Adrenal gland (tissue), 5 donors: ENCODE measurements around the gene DNAH11.
"Not testable (repeated sequence)": the region's sequence is repeated elsewhere in the genome, so short reads cannot be mapped to it uniquely, and the experiment has no call there.

Experiments
- POLR2A ChIP-seq, 2 donors: fragments of 450-650 bp; IDR thresholded peaks; one replicate each; pipeline ENCODE4 v1.6.1; 2017; ENCODE audit warnings: antibody characterized with exemption in 2 of 2, mild to moderate bottlenecking in 2 of 2, moderate library complexity in 1 of 2
- TF ChIP-seq, protein P1 (sequence below), 6 experiments: fragments of 450-650 bp in 4 of 6; fragments of 200-600 bp in 2 of 6; sonication (generic) in 1 of 6; IDR thresholded peaks; 1 replicate in 5 of 6; 2 replicates in 1 of 6; pipeline versions ENCODE4 v1.5.1 to v1.8.0; 2016 to 2021; ENCODE audit warnings: antibody characterized with exemption in 6 of 6, mild to moderate bottlenecking in 2 of 6, moderate library complexity in 1 of 6
- donor health status: DM: no; HTN: no; CAD: no.

DNA sequence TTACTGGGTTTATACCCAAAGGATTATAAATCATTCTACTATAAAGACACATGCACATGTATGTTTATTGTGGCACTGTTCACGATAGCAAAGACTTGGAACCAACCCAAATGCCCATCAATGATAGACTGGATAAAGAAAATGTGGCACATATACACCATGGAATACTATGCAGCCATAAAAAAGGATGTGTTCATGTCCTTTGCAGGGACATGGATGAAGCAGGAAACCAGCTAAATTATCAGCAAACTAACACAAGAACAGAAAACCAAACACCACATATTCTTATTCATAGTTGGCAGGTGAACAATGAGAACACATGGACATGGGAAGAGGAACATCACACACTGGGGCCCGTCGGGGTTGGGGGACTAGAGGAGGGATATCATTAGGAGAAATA, 390.5 kb downstream of the DNAH11 start:
- TF ChIP-seq, protein P1, sequence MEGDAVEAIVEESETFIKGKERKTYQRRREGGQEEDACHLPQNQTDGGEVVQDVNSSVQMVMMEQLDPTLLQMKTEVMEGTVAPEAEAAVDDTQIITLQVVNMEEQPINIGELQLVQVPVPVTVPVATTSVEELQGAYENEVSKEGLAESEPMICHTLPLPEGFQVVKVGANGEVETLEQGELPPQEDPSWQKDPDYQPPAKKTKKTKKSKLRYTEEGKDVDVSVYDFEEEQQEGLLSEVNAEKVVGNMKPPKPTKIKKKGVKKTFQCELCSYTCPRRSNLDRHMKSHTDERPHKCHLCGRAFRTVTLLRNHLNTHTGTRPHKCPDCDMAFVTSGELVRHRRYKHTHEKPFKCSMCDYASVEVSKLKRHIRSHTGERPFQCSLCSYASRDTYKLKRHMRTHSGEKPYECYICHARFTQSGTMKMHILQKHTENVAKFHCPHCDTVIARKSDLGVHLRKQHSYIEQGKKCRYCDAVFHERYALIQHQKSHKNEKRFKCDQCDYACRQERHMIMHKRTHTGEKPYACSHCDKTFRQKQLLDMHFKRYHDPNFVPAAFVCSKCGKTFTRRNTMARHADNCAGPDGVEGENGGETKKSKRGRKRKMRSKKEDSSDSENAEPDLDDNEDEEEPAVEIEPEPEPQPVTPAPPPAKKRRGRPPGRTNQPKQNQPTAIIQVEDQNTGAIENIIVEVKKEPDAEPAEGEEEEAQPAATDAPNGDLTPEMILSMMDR (IDR thresholded peaks at IDR 0.05): not testable (repeated sequence)
- not testable (repeated sequence) for TF ChIP-seq POLR2A (IDR thresholded peaks at IDR 0.05)
